OCI-LY3 (cell line): Measurements from ENCODE around the gene CORO2B.

Experiments used
- H2AFZ ChIP-seq: fragments of 200-600, 300-600 bp; shearing (Covaris generic); 2 replicates; pipeline ENCODE4 v1.6.0; 2014; ENCODE audit warnings: antibody characterized with exemption, low read depth, low read length
- H3K27ac ChIP-seq: fragments of 200-600, 300-600 bp; sonication (generic); 2 replicates; pipeline ENCODE4 v1.5.1; 2014; ENCODE audit warnings: mild to moderate bottlenecking, low read length, moderate library complexity, mixed read lengths
- H3K27me3 ChIP-seq: fragments of 200-600, 300-600 bp; sonication (generic); 2 replicates; pipeline ENCODE4 v1.6.1; 2014; ENCODE audit warnings: low read depth, low read length, mixed read lengths
- H3K36me3 ChIP-seq: fragments of 200-600, 300-600 bp; sonication (generic); replicated peaks from 2 replicates; pipeline ENCODE3; 2014; ENCODE audit warnings: low read depth, low read length, mixed read lengths
- H3K4me1 ChIP-seq: fragments of 300-600, 200-600 bp; sonication (generic); 2 replicates; pipeline ENCODE4 v1.6.1; 2014; ENCODE audit warnings: low read length, mixed read lengths
- H3K4me2 ChIP-seq: fragments of 200-600, 300-600 bp; sonication (generic); 2 replicates; pipeline ENCODE4 v1.6.1; 2014; ENCODE audit warnings: low read length, mixed read lengths
- H3K4me3 ChIP-seq: fragments of 300-600, 200-600 bp; sonication (generic); 2 replicates; pipeline ENCODE4 v1.5.1; 2014; ENCODE audit warnings: antibody characterized with exemption, mild to moderate bottlenecking, low read length, moderate library complexity
- H3K79me2 ChIP-seq: fragments of 300-600, 200-600 bp; shearing (Covaris generic); 2 replicates; pipeline ENCODE4 v1.6.1; 2014; ENCODE audit warnings: mild to moderate bottlenecking, low read length, mixed read lengths
- H3K9ac ChIP-seq: fragments of 300-600, 200-600 bp; shearing (Covaris generic); 2 replicates; pipeline ENCODE4 v1.6.0; 2014; ENCODE audit warnings: mild to moderate bottlenecking, low read length, moderate library complexity
- H3K9me3 ChIP-seq: fragments of 200-600, 300-600 bp; shearing (Covaris generic); 2 replicates; pipeline ENCODE4 v1.6.1; 2014; ENCODE audit warnings: low read length, mixed read lengths; ENCODE audit not compliant: insufficient read depth
- H4K20me1 ChIP-seq: fragments of 200-600, 300-600 bp; sonication (generic); 2 replicates; pipeline ENCODE4 v1.6.1; 2016; ENCODE audit warnings: low read length, mixed read lengths; ENCODE audit not compliant: insufficient read depth
- EZH2phosphoT487 ChIP-seq: fragments of 200-600 bp; shearing (Covaris generic); IDR thresholded peaks from 2 replicates; pipeline ENCODE4 v1.6.1; 2018; ENCODE audit warnings: antibody characterized with exemption, mixed run types, low read depth
- TF ChIP-seq, protein P1 (sequence below): fragments of 200-600, 300-600 bp; sonication (generic); IDR thresholded peaks from 2 replicates; pipeline ENCODE4 v1.5.1; 2014; ENCODE audit warnings: antibody characterized with exemption, low read length, low read depth

The CORO2B gene

DNA sequence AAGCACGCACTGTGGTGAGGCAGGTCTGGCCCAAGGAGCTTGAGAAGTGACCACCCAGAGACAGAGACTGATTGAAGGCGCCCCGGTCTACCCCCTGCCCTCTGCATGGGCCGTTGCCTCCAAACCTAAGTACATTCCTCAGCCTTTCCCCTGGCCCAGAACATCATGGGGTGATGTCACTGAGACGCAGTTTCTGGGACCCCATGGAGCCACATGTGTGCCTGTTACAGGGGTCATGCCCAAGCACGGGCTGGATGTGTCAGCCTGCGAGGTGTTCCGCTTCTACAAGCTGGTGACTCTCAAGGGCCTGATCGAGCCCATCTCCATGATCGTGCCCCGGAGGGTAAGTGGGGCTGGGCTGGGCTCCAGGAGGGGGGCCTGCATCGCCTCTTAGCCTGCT lies 139.7 kb downstream of the CORO2B start:
- H3K79me2 ChIP-seq = no peaks in the 10 kb centered on the region
- no peaks in the 10 kb centered on the region for H4K20me1 ChIP-seq
- TF ChIP-seq, protein P1, sequence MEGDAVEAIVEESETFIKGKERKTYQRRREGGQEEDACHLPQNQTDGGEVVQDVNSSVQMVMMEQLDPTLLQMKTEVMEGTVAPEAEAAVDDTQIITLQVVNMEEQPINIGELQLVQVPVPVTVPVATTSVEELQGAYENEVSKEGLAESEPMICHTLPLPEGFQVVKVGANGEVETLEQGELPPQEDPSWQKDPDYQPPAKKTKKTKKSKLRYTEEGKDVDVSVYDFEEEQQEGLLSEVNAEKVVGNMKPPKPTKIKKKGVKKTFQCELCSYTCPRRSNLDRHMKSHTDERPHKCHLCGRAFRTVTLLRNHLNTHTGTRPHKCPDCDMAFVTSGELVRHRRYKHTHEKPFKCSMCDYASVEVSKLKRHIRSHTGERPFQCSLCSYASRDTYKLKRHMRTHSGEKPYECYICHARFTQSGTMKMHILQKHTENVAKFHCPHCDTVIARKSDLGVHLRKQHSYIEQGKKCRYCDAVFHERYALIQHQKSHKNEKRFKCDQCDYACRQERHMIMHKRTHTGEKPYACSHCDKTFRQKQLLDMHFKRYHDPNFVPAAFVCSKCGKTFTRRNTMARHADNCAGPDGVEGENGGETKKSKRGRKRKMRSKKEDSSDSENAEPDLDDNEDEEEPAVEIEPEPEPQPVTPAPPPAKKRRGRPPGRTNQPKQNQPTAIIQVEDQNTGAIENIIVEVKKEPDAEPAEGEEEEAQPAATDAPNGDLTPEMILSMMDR = no peak
- no peak for TF ChIP-seq EZH2phosphoT487
- no peak overlapping the region for H3K27ac ChIP-seq
- H3K27me3 ChIP-seq = peaks cover 47% of the 10 kb centered on the region
- H3K4me1 ChIP-seq = no peaks in the 10 kb centered on the region
- H3K9ac ChIP-seq = no peak overlapping the region
- H3K4me2 ChIP-seq = no peak overlapping the region
- no peak overlapping the region for H3K4me3 ChIP-seq
- no peaks in the 10 kb centered on the region for H3K9me3 ChIP-seq
- no peaks in the 10 kb centered on the region for H3K36me3 ChIP-seq
- H2AFZ ChIP-seq = no peak overlapping the region

DNA sequence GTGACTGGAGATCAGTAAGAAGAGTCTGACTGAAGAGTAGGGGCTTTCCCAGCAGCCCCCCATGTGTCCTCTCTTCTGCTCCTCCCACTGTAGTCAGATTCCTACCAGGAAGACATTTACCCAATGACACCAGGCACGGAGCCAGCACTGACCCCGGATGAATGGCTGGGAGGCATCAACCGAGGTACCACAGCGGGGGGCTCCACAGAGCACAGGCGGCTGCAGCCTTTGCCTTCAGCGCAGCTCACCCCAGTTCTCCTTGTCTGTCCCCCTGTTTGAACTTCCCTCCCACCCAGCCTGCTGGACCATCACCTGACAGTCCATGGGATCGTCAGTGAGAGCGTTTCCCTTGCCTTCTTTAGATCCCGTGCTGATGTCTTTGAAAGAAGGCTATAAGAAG lies 140.3 kb downstream of the CORO2B start:
- Histone ChIP-seq H3K4me1 (no peaks in the 10 kb centered on the region), H2AFZ (no peak overlapping the region), H3K4me3 (no peak overlapping the region), H3K27me3 (peaks cover 45% of the 10 kb centered on the region), H3K9me3 (no peaks in the 10 kb centered on the region), H3K79me2 (no peaks in the 10 kb centered on the region), H3K4me2 (no peak overlapping the region), H3K27ac (no peak overlapping the region), H3K9ac (no peak overlapping the region), H4K20me1 (no peaks in the 10 kb centered on the region), H3K36me3 (no peaks in the 10 kb centered on the region)
- no peak for TF ChIP-seq EZH2phosphoT487
- TF ChIP-seq, protein P1 = no peak

DNA sequence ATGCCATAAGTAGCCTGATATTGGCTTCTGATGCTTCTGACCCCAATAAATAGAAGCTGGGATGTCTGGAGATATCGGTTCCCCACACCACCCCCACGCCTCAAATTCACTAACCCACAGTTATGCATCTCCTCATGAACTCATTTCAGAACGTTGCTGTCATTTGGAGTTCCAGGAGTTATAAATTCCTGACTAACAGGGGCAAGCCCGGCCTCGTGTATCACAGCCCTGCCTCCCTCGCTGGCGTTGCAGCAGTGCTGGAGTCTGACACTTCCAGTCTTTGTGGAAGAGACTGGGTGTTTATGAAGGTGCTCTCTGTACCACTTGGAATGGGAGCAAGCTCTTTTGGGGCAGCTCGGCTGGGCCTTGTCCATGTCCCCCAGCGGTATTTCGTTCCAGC lies 140.9 kb downstream of the CORO2B start:
- no peak overlapping the region for H3K4me2 ChIP-seq
- H3K27me3 ChIP-seq = peaks cover 46% of the 10 kb centered on the region
- no peaks in the 10 kb centered on the region for H3K79me2 ChIP-seq
- no peaks in the 10 kb centered on the region for H3K36me3 ChIP-seq
- H3K9ac ChIP-seq = no peak overlapping the region
- no peaks in the 10 kb centered on the region for H3K9me3 ChIP-seq
- no peak for TF ChIP-seq EZH2phosphoT487
- TF ChIP-seq, protein P1 = no peak
- H3K27ac ChIP-seq = no peak overlapping the region
- no peak overlapping the region for H2AFZ ChIP-seq
- no peaks in the 10 kb centered on the region for H4K20me1 ChIP-seq
- H3K4me3 ChIP-seq = no peak overlapping the region
- no peaks in the 10 kb centered on the region for H3K4me1 ChIP-seq

DNA sequence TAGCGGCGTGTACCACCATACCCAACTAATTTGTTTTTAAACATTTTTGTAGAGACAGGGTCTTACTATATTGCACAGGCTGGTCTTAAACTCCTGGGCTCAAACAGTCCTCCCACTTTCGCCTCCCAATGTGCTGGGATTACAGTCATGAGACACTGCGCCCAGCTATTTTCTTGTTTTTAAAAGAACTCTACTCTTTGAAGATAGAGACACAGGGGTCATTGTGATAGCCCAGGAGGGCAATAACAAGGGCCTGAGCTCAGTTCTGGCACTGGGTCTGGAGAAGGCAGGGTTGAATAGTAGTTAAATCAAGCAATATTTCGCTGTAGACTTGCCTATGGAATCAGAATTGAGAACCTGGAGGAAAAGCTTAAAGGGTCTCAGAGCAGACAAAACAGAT lies 143.1 kb downstream of the CORO2B start:
- TF ChIP-seq EZH2phosphoT487 = no peak
- TF ChIP-seq, protein P1 = no peak
- Histone ChIP-seq H3K27me3 (peaks cover 47% of the 10 kb centered on the region), H4K20me1 (no peaks in the 10 kb centered on the region), H3K4me2 (no peak overlapping the region), H3K36me3 (no peaks in the 10 kb centered on the region), H2AFZ (no peak overlapping the region), H3K9me3 (no peaks in the 10 kb centered on the region), H3K4me3 (no peak overlapping the region), H3K9ac (no peak overlapping the region), H3K4me1 (no peaks in the 10 kb centered on the region), H3K27ac (no peak overlapping the region), H3K79me2 (no peaks in the 10 kb centered on the region)
